Measurements from ENCODE around the gene FAM149A.

FAM149A gene

GRCh38 chr4:186104114-186104889 is at the start of gene FAM149A:
FAM149A (plus strand) TSS chr4:186104704.
- DNase-seq: no peak

GRCh38 chr4:186058253-186058979 is 46.1 kb upstream of the FAM149A start:
- no peak for DNase-seq

GRCh38 chr4:186058980-186059316 is 45.6 kb upstream of the FAM149A start:
- no peak for DNase-seq

- peak; percentile 68 for DNase-seq
Observed at GRCh38 chr4:186061921-186062320, 42.6 kb upstream of the FAM149A start.

GRCh38 chr4:186067757-186068385 is 36.6 kb upstream of the FAM149A start:
- peak; percentile 59 for DNase-seq

- peak; percentile 75 for DNase-seq
Observed at GRCh38 chr4:186068581-186069348, 35.7 kb upstream of the FAM149A start, which contains the start of gene TLR3. TLR3 (plus strand) TSS chr4:186069156; CDS start chr4:186076620, 7,464 bp downstream.

GRCh38 chr4:186069729-186070128 is 34.8 kb upstream of the FAM149A start:
- DNase-seq: no peak

- DNase-seq: no peak
Observed at GRCh38 chr4:186072516-186072915, 32.0 kb upstream of the FAM149A start.

GRCh38 chr4:186074189-186074588 is 30.3 kb upstream of the FAM149A start:
- peak; percentile 25 for DNase-seq

- no peak for DNase-seq
Observed at GRCh38 chr4:186078981-186079638, 25.4 kb upstream of the FAM149A start.

GRCh38 chr4:186079694-186080093 is 24.8 kb upstream of the FAM149A start:
- no peak for DNase-seq

GRCh38 chr4:186081202-186081807 is 23.2 kb upstream of the FAM149A start:
- no peak for DNase-seq

- no peak for DNase-seq
Observed at GRCh38 chr4:186082221-186082620, 22.3 kb upstream of the FAM149A start.

GRCh38 chr4:186088523-186088922 is 16.0 kb upstream of the FAM149A start:
- no peak for DNase-seq

- DNase-seq: no peak
Observed at GRCh38 chr4:186092296-186092695, 12.2 kb upstream of the FAM149A start.

GRCh38 chr4:186095406-186095805 is 9.1 kb upstream of the FAM149A start:
- no peak for DNase-seq

- no peak for DNase-seq
Observed at GRCh38 chr4:186096681-186097165, 7.8 kb upstream of the FAM149A start.

- DNase-seq: no peak
Observed at GRCh38 chr4:186097386-186097785, 7.1 kb upstream of the FAM149A start.

- DNase-seq: no peak
Observed at GRCh38 chr4:186102931-186103330, 1.6 kb upstream of the FAM149A start.

GRCh38 chr4:186104890-186105646 is 564 bp downstream of the FAM149A start:
- DNase-seq: no peak
